Muscle layer of duodenum (tissue), 2 donors: ENCODE results near the gene CTXN2.

Source experiments
- H3K27ac ChIP-seq: one replicate; pipeline ENCODE4 v1.7.0; 2013; ENCODE audit warnings: mild to moderate bottlenecking, low read length
- H3K27me3 ChIP-seq: one replicate; pipeline ENCODE4 v1.7.0; 2013; ENCODE audit warnings: low read depth, mild to moderate bottlenecking, control low read depth, low read length
- H3K36me3 ChIP-seq, 2 donors: one replicate each; pipeline ENCODE4 v1.7.0; 2013; ENCODE audit warnings: low read length in 2 of 2, control low read depth in 1 of 2, mild to moderate bottlenecking in 1 of 2; ENCODE audit not compliant: insufficient read depth in 2 of 2, control insufficient read depth in 1 of 2
- H3K4me1 ChIP-seq, 2 donors: one replicate each; pipeline ENCODE4 v1.7.0; 2013; ENCODE audit warnings: low read length in 2 of 2, mild to moderate bottlenecking in 2 of 2, control low read depth in 1 of 2, moderate library complexity in 1 of 2; ENCODE audit not compliant: insufficient read depth in 2 of 2, control insufficient read depth in 1 of 2
- H3K4me3 ChIP-seq, 2 donors: one replicate each; pipeline ENCODE4 v1.7.0; 2013; ENCODE audit warnings: low read length in 2 of 2, low read depth in 1 of 2, mild to moderate bottlenecking in 1 of 2
- H3K9me3 ChIP-seq, 2 donors: one replicate each; pipeline ENCODE4 v1.7.0; 2013; ENCODE audit warnings: low read length in 2 of 2, control low read depth in 1 of 2, mild to moderate bottlenecking in 1 of 2; ENCODE audit not compliant: control insufficient read depth in 1 of 2
- donor health status: healthy.

The CTXN2 gene

DNA sequence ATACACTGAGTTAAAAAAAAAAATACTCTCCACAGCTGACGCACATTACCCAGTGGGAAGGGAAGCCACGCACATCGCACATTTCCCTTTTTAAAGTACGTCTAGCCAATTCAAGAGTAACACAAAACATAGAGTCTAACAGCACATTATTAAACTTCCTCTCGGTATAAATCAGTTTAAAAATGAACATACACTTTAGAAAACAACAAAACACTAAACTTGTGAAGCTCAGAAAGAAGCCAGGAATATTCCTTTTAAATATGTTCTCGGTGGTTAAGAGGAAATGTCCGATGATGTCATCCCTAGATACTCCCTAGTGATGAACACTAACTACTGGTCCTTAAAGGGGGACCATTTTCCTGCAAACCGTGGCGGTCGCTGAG is 14.1 kb upstream of the CTXN2 start:
- peaks cover 0 to 8% of the 10 kb centered on the region in 2 donors for H3K4me1 ChIP-seq
- peak overlapping the region; percentile 70 to 79 for H3K4me3 ChIP-seq
- no peaks in the 10 kb centered on the region for H3K36me3 ChIP-seq
- no peaks in the 10 kb centered on the region for H3K9me3 ChIP-seq
- H3K27ac ChIP-seq = peak overlapping the region; percentile 65
- no peaks in the 10 kb centered on the region for H3K27me3 ChIP-seq

DNA sequence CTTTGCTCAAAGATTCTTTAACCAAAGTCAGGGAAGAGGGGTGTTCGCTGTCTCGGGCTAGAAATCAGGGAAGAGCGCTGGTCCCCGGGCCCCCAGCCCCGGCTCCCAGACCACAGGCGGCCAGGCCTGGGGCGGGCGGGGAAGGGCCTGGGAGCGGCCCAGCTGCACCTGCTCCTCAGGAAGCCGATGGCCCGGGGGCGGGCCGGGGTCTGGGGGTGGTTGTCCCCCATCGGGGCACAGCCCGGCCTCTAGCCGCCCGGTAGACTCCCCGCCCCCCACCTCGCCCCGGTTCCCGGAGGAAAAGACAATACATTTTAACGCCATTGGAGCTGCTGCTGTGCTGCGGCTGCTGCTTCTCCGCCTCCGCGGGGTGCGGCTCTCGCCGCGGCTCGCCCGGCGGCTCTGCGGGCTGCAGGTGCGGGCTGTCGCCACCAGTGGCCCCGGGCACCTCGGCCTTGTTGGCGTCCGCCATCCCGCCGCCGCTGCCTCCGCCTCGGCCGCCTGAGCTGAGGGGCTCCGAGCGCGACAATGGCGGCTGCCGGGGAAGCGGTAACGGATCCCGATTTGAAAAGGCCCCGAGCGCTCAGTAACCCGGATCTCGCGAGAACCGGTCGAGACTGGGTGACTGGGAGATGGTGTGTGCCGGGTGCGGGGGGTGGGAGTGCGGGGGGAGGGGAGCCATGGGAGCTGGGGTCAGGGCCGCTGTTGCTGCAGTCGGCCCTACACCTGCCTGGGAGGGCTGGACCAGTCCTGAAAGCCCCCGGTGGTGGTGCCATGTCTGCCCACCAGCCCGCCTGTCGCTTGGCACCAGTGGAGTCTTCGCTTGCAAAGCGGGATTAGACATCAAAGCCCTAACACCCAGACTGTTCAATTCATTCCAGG is 13.5 kb upstream of the CTXN2 start, which contains the start of gene MYEF2:
TSS of gene MYEF2 (minus strand) at position 530 of the 882 bp plus-strand sequence. CDS start at position 472, 58 bp downstream.
- H3K4me3 ChIP-seq = peak within 1 kb of the TSS; percentile 70 to 79
- H3K4me1 ChIP-seq = peaks cover 0 to 8% of the 10 kb centered on the region in 2 donors
- no peaks in the 10 kb centered on the region for H3K9me3 ChIP-seq
- H3K27ac ChIP-seq = peak within 1 kb of the TSS; percentile 65
- H3K27me3 ChIP-seq = no peaks in the 10 kb centered on the region
- no peaks in the 10 kb centered on the region for H3K36me3 ChIP-seq

DNA sequence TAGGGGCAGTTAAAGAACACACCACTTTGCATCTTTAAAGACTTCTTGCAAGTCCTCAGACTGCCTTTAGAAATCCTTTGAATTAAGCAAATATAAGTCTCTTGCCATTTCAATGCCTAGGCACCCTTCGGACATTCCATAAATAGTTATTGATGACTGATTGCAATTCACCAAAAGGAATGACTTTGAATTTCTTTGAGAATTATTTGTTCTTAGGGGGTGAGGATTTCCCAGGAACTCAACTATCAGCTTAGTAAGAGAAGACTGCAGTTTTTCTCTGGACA is 12.9 kb upstream of the CTXN2 start:
- Histone ChIP-seq H3K9me3 (no peaks in the 10 kb centered on the region), H3K27ac (no peak overlapping the region), H3K27me3 (no peaks in the 10 kb centered on the region), H3K4me3 (peak overlapping the region; percentile 70 to 79), H3K4me1 (peaks cover 0 to 8% of the 10 kb centered on the region in 2 donors), H3K36me3 (no peaks in the 10 kb centered on the region)

DNA sequence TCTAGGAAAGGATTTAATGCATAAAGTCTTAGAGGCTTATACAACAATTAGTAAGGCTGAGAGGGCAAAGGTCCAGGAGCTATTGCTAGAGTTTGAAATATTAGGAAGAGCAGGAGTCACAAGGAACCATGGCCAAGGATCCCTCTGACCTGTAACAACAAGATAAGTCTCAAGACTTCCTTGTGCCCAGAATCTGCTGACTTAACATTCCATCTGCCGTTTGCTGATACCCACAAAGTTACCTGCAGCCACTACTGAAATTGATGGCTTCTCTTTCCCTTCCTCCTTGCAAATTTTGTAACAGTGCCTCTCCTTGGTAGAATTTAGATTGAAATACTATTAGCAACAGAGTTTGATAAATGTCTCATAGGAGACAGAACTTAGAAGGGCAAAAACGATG is 8.7 kb upstream of the CTXN2 start:
- H3K27me3 ChIP-seq = no peaks in the 10 kb centered on the region
- H3K27ac ChIP-seq = no peak overlapping the region
- no peaks in the 10 kb centered on the region for H3K9me3 ChIP-seq
- H3K4me3 ChIP-seq = no peak overlapping the region
- no peaks in the 10 kb centered on the region for H3K36me3 ChIP-seq
- no peaks in the 10 kb centered on the region for H3K4me1 ChIP-seq

DNA sequence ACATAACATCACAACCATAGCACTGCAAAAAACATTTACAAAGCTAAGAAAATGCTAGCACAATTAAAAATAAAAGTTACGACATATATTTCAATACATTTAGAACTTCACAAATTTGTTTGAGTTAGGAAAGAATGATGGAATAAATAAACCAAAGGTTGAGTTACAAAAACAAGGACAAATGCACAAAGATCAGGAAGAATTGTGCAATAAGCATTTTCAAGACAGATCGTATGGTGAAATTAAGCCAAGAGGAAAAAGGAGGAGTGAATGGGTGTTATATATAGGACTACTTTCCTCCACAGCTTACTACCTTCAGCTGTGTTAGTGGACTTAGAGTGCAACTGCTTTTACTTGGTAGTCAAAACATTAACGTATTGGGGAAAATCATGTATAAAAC is 5.9 kb upstream of the CTXN2 start:
- Histone ChIP-seq H3K4me1 (no peaks in the 10 kb centered on the region), H3K36me3 (no peaks in the 10 kb centered on the region), H3K9me3 (no peaks in the 10 kb centered on the region), H3K27ac (no peak overlapping the region), H3K4me3 (no peak overlapping the region), H3K27me3 (no peaks in the 10 kb centered on the region)

DNA sequence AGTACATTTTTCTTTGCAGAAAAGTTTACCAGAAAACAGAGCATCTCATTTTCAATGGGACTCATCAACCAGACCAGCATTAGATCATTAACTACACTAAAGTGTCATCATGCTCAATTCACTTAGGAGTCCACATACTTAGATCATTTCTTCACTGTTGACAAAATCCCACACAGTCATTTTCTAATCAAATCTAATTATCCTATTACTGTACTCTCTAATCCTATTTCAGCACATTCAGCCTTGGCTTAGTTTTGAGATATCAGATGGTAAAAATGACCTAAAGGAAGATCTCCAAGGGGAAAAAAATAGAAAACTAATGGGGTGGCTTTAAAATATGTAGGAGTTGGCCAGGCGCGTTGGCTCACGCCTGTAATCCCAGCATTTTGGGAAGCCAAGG is 5.2 kb upstream of the CTXN2 start:
- H3K27ac ChIP-seq = no peak overlapping the region

DNA sequence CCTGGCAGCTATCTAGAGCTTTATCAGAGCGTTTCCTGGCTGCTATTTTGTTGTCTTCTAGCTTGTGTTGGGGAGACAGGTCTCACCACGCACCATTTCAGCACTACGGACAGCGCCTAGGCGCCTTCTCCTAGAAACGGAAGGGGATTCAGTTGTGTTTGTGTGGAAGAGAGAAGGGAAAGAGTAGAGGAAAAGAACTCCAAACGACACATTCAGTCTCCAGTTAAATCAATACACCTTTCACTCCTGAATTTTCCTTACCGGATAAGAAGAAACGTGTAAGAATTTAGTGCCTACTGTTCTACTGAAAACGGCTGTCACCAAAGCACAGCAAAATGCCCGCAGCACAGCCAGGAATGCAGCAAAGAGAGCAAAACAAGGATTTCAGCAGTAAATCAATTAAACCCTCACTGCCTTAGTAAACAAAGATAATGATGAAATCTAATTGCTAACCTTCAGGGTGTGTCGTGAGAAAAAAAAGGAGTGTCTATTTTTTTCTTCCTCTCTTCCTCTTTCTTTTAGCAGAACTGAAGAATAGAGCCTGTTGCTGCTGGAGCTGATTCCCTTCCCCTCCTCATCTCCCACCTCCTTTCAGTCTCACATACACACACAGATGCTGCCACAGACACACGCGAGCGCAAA is 412 bp upstream of the CTXN2 start:
- Histone ChIP-seq H3K4me3 (peak overlapping the region; percentile 8 to 36), H3K36me3 (no peaks in the 10 kb centered on the region), H3K27ac (no peak overlapping the region), H3K4me1 (peaks cover 0 to 8% of the 10 kb centered on the region in 2 donors), H3K9me3 (no peaks in the 10 kb centered on the region), H3K27me3 (no peaks in the 10 kb centered on the region)

More for the DNA sequence above, 5.2 kb upstream of the CTXN2 start:
- no peaks in the 10 kb centered on the region for H3K36me3 ChIP-seq
- H3K27me3 ChIP-seq = no peaks in the 10 kb centered on the region
- no peak overlapping the region for H3K4me3 ChIP-seq
- H3K9me3 ChIP-seq = no peaks in the 10 kb centered on the region
- H3K4me1 ChIP-seq = peaks cover 0 to 2% of the 10 kb centered on the region in 2 donors

DNA sequence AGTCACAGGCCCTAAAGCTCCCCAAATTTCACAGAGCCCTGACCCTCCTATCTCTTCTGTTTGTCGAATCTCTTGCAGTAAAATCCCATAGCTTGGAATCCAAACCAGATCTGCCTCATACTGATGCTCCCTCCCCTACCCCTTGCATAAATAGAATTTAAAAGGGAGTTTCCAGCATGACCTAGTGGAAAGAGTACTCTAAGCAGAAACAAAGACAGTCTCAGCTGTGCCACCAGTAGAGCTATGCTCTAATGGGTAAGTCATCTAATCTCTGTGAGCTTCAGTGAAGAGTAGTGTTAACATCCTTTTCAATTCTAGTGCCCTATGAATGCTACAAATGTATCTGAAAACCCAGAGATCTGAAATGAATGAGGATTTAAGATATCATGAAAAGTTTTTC is 10.6 kb downstream of the CTXN2 start:
- Histone ChIP-seq H3K27me3 (no peaks in the 10 kb centered on the region), H3K36me3 (no peaks in the 10 kb centered on the region), H3K4me3 (no peak overlapping the region), H3K27ac (no peak overlapping the region), H3K9me3 (no peaks in the 10 kb centered on the region), H3K4me1 (no peaks in the 10 kb centered on the region)

DNA sequence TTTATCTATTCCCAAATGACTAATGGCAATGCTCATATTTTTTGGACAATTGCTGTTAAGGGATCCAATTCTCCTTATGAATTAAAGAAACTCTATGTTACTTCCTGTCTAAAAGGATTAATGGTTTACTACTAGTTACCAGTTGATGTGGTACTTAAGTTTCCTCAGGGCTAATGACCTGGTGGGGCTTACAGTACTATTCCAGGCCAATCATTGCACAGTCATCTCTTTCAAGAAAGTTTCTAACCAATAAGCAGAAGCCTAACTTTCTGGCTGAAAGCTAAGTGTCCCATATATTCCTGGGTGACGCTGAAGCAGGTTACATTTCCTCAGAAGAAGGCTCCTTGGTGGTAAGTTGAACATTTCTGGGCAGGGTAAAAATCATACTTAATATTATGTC is 14.5 kb downstream of the CTXN2 start, which contains the start of gene SLC12A1:
TSS of gene SLC12A1 (plus strand) at position 322 of the 400 bp plus-strand sequence. CDS start 1,418 bp downstream, outside the sequence.
- Histone ChIP-seq H3K27me3 (no peaks in the 10 kb centered on the region), H3K9me3 (no peaks in the 10 kb centered on the region), H3K4me3 (no peak within 1 kb of the TSS), H3K36me3 (no peaks in the 10 kb centered on the region), H3K27ac (no peak within 1 kb of the TSS), H3K4me1 (no peaks in the 10 kb centered on the region)

DNA sequence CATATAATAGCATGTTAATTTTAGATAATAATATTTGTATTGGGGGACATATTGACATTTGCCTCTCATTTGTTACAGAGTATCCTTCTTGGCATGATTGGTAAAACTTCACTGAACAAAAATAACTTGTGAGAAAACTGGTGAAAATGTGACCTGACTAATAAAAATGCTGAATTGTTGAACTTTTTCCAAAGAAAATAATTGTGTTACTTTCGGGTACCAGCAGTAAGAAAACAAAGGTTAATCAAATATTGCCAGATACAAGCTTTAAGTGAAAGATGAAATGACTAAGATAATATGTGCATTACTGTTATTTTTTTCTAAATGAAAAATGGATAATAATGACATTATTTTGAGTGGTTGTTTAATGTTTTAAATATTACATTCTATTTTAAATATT is 29.8 kb downstream of the CTXN2 start:
- Histone ChIP-seq H3K4me3 (no peak overlapping the region), H3K9me3 (no peaks in the 10 kb centered on the region), H3K27ac (no peak overlapping the region), H3K27me3 (no peaks in the 10 kb centered on the region), H3K4me1 (no peaks in the 10 kb centered on the region), H3K36me3 (no peaks in the 10 kb centered on the region)

DNA sequence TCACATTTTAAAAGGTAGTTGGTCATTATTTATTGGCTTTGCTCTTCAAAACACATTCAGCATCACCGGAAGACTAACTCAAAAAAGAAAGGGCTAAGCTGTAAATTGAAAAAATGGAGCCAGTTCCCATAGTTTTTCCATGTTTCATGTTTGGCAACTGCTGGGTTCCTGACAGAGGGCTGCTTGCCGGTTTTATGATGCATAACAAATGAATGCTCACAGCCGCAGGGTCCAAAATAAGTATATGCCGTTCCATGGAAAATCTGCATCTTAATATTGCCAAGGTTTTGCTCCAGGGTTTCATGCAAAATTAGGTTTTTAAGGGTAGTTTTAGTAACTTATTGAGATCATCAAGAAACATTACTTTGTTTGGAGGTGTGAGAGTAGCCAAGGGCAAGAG is 30.4 kb downstream of the CTXN2 start:
- Histone ChIP-seq H3K4me1 (no peaks in the 10 kb centered on the region), H3K9me3 (no peaks in the 10 kb centered on the region), H3K27ac (no peak overlapping the region), H3K36me3 (no peaks in the 10 kb centered on the region), H3K4me3 (no peak overlapping the region), H3K27me3 (no peaks in the 10 kb centered on the region)
